Omental fat pad (tissue), 4 donors: ENCODE results near the gene IL16. TPM values are rescaled to one million over a fixed set of nuclear protein-coding genes. Genes with fewer than 3 reads are reported as not detected.
"Not testable (repeated sequence)": the region's sequence is repeated elsewhere in the genome, so short reads cannot be mapped to it uniquely, and the experiment has no call there.

ENCODE experiments used
- ATAC-seq: fragments of 150-250 bp; one replicate; pipeline ENCODE4 v1.9.1; 2016; ENCODE audit warnings: mild to moderate bottlenecking, moderate library complexity; ENCODE audit not compliant: low FRiP score
- DNase-seq: peaks from one replicate; pipeline ENCODE4 v3.0.0-alpha.2; 2019; ENCODE audit warnings: low spot score
- total RNA-seq, 4 donors: library from RNA; depleted of rRNA; stranded (reverse); fragments of >200 nt; gene quantifications; one replicate each; pipeline ENCODE4 v1.1.0, GENCODE V29; 2016
- TF ChIP-seq, protein P1 (sequence below), 3 donors: fragments of 450-650 bp; IDR thresholded peaks; one replicate each; pipeline ENCODE4 v1.5.1; 2016 to 2017; ENCODE audit warnings: antibody characterized with exemption in 3 of 3, mild to moderate bottlenecking in 3 of 3, moderate library complexity in 2 of 3

The IL16 gene
- total RNA-seq, 4 donors from 2014 or later, result 22.7 to 45.8 (median 34.4) TPM

- TF ChIP-seq, protein P1, sequence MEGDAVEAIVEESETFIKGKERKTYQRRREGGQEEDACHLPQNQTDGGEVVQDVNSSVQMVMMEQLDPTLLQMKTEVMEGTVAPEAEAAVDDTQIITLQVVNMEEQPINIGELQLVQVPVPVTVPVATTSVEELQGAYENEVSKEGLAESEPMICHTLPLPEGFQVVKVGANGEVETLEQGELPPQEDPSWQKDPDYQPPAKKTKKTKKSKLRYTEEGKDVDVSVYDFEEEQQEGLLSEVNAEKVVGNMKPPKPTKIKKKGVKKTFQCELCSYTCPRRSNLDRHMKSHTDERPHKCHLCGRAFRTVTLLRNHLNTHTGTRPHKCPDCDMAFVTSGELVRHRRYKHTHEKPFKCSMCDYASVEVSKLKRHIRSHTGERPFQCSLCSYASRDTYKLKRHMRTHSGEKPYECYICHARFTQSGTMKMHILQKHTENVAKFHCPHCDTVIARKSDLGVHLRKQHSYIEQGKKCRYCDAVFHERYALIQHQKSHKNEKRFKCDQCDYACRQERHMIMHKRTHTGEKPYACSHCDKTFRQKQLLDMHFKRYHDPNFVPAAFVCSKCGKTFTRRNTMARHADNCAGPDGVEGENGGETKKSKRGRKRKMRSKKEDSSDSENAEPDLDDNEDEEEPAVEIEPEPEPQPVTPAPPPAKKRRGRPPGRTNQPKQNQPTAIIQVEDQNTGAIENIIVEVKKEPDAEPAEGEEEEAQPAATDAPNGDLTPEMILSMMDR (IDR thresholded peaks at IDR 0.05), result no peak
- no peak for DNase-seq
- no peak for ATAC-seq
Measured at GRCh38 chr15:81199031-81199779, 2.5 kb downstream of the IL16 start.

DNA sequence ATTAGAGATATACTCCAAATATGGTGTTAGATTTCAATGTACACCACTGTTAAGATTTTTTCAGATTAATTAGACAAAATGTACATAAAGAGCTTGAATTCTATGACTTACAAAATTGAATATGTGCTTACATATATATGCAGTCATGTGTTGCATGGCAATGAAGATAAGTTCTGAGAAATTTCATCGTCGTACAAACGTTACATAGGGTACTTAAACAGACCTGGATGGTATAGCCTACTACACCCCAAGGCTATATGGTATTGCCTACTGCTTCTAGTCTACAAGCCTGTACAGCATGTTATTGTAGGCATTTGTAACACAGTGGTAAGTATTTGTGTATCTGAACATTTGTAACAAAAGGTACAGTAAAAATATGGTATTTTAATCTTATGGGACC, 9.3 kb downstream of the IL16 start:
- DNase-seq (no peak), ATAC-seq (no peak)
- TF ChIP-seq, protein P1 (IDR thresholded peaks at IDR 0.05), result no peak

DNA sequence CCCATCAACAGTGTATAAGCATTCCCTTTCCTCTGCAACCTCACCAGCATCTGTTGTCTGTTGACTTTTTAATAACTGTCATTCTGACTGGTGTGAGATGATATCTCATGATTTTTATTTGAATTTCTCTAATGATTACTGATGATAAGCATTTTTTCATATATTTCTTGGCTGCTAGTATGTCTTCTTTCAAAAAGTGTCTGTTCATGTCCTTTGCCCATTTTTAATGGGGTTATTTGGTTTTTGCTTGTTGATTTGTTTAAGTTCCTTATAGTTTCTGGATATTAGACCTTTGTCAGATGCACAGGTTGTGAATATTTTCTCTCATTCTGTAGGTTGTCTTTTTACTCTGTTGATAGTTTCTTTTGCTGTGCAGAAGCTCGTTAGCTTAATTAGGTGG, 11.3 kb downstream of the IL16 start:
- DNase-seq, ATAC-seq: not testable (repeated sequence)

GRCh38 chr15:81209635-81210034, 13.0 kb downstream of the IL16 start:
- no peak for DNase-seq

GRCh38 chr15:81211376-81211775, 14.7 kb downstream of the IL16 start:
- DNase-seq, result no peak
- TF ChIP-seq, protein P1 (IDR thresholded peaks at IDR 0.05), result no peak
- no peak for ATAC-seq

More at GRCh38 chr15:81209635-81210034, 13.0 kb downstream of the IL16 start:
- TF ChIP-seq, protein P1 (IDR thresholded peaks at IDR 0.05), result no peak
- ATAC-seq, result no peak

DNA sequence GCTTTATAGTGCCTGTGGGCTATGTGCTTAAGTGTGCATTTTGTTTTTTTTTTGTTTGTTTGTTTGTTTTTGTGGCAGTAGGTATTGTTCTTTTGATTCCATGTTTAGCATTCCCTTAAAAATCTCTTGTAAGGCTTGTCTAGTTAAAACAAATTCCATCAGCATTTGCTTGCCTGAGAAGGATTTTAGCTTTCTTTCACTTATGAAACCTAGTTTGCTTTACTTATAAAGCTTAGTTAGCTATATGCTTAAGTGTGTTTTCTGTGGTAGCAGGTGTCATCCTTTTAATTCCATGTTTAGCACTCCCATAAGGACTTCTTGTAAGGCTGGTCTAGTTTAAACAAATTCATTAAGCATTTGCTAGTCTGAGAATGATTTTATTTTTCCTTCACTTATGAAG, 17.3 kb downstream of the IL16 start:
- ATAC-seq, result no peak
- TF ChIP-seq, protein P1 (IDR thresholded peaks at IDR 0.05), result no peak
- DNase-seq, result no peak

- ATAC-seq, result no peak
- TF ChIP-seq, protein P1 (IDR thresholded peaks at IDR 0.05), result no peak
- no peak for DNase-seq
Measured at GRCh38 chr15:81215531-81215930, 18.9 kb downstream of the IL16 start.
